H9 (cell line): Measurements from ENCODE around the gene SMURF1. TPM values are rescaled to one million over a fixed set of nuclear protein-coding genes. Genes with fewer than 3 reads are reported as not detected.

Experiments
- DNase-seq: peaks from one replicate; pipeline ENCODE4 v3.0.0-alpha.2; 2017
- H2AFZ ChIP-seq: one replicate; pipeline ENCODE4 v1.6.1; 2013; ENCODE audit warnings: mild to moderate bottlenecking, low read length, control low read depth, moderate library complexity
- H2AK5ac ChIP-seq: 2 replicates; pipeline ENCODE4 v1.6.1; 2013; ENCODE audit warnings: low read length, control low read depth, mixed read lengths; ENCODE audit not compliant: insufficient read length
- H2BK120ac ChIP-seq: one replicate; pipeline ENCODE4 v1.6.1; 2013; ENCODE audit warnings: low read depth, mild to moderate bottlenecking, low read length, control low read depth, inconsistent platforms; ENCODE audit not compliant: poor library complexity, severe bottlenecking
- H2BK12ac ChIP-seq: 2 replicates; pipeline ENCODE4 v1.6.1; 2013; ENCODE audit warnings: low read length, control low read depth, mixed read lengths, low read depth; ENCODE audit not compliant: insufficient read length
- H2BK15ac ChIP-seq: 2 replicates; pipeline ENCODE4 v1.6.1; 2013; ENCODE audit warnings: low read depth, low read length, control low read depth
- H2BK20ac ChIP-seq: one replicate; pipeline ENCODE4 v1.6.1; 2013; ENCODE audit warnings: low read depth, mild to moderate bottlenecking, low read length, control low read depth, inconsistent platforms; ENCODE audit not compliant: poor library complexity, severe bottlenecking
- H2BK5ac ChIP-seq: 2 replicates; pipeline ENCODE4 v1.6.1; 2013; ENCODE audit warnings: low read length, control low read depth, mixed read lengths; ENCODE audit not compliant: insufficient read length
- H3K14ac ChIP-seq: 2 replicates; pipeline ENCODE4 v1.6.1; 2013; ENCODE audit warnings: low read length, control low read depth; ENCODE audit not compliant: insufficient read depth
- H3K18ac ChIP-seq: 2 replicates; pipeline ENCODE4 v1.6.1; 2013; ENCODE audit warnings: low read depth, mild to moderate bottlenecking, mixed read lengths, low read length, control low read depth; ENCODE audit not compliant: insufficient read length
- H3K23ac ChIP-seq: 2 replicates; pipeline ENCODE4 v1.6.1; 2013; ENCODE audit warnings: low read length, control low read depth, mixed read lengths, low read depth; ENCODE audit not compliant: insufficient read length
- H3K23me2 ChIP-seq: 2 replicates; pipeline ENCODE4 v1.6.1; 2013; ENCODE audit warnings: low read depth, mild to moderate bottlenecking, mixed read lengths, low read length, control low read depth; ENCODE audit not compliant: insufficient read length, poor library complexity, severe bottlenecking
- H3K27ac ChIP-seq: 2 replicates; pipeline ENCODE4 v1.5.1; 2013; ENCODE audit warnings: low read length, control low read depth, mixed read lengths, low read depth; ENCODE audit not compliant: insufficient read length
- H3K27me3 ChIP-seq: 2 replicates; pipeline ENCODE4 v1.6.1; 2013; ENCODE audit warnings: low read length, control low read depth, inconsistent platforms; ENCODE audit not compliant: insufficient read depth
- H3K4ac ChIP-seq: 2 replicates; pipeline ENCODE4 v1.6.1; 2013; ENCODE audit warnings: low read depth, mild to moderate bottlenecking, control low read depth, inconsistent platforms, low read length, moderate library complexity
- H3K4me1 ChIP-seq: 2 replicates; pipeline ENCODE4 v1.6.1; 2013; ENCODE audit warnings: low read length, control low read depth, inconsistent platforms; ENCODE audit not compliant: insufficient read depth
- H3K4me2 ChIP-seq: 2 replicates; pipeline ENCODE4 v1.6.1; 2013; ENCODE audit warnings: low read length, control low read depth, mixed read lengths; ENCODE audit not compliant: insufficient read length, insufficient read depth
- H3K56ac ChIP-seq: 2 replicates; pipeline ENCODE4 v1.6.1; 2013; ENCODE audit warnings: low read depth, mild to moderate bottlenecking, mixed read lengths, low read length, control low read depth; ENCODE audit not compliant: insufficient read length
- H3K79me1 ChIP-seq: 2 replicates; pipeline ENCODE4 v1.6.1; 2013; ENCODE audit warnings: low read depth, mild to moderate bottlenecking, moderate library complexity, low read length, control low read depth, inconsistent platforms; ENCODE audit not compliant: insufficient read depth, poor library complexity, severe bottlenecking
- H3K79me2 ChIP-seq: 2 replicates; pipeline ENCODE4 v1.6.1; 2013; ENCODE audit warnings: low read length, control low read depth, inconsistent platforms; ENCODE audit not compliant: insufficient read depth
- H3K9ac ChIP-seq: 2 replicates; pipeline ENCODE4 v1.6.1; 2013; ENCODE audit warnings: low read length, control low read depth, mixed read lengths; ENCODE audit not compliant: insufficient read length; ENCODE audit errors: extremely low read depth
- H3K9me3 ChIP-seq: one replicate; pipeline ENCODE4 v1.6.1; 2013; ENCODE audit warnings: low read depth, low read length, inconsistent platforms; ENCODE audit not compliant: control insufficient read depth
- H3T11ph ChIP-seq: one replicate; pipeline ENCODE4 v1.6.1; 2013; ENCODE audit warnings: mild to moderate bottlenecking, low read length, control low read depth, inconsistent platforms
- H4K20me1 ChIP-seq: one replicate; pipeline ENCODE4 v1.6.1; 2013; ENCODE audit not compliant: control insufficient read depth, insufficient read length, insufficient read depth
- H4K5ac ChIP-seq: 2 replicates; pipeline ENCODE4 v1.6.1; 2013; ENCODE audit warnings: low read depth, mild to moderate bottlenecking, mixed read lengths, low read length, control low read depth; ENCODE audit not compliant: insufficient read length
- H4K8ac ChIP-seq: replicated peaks from 2 replicates; pipeline ENCODE4 v1.6.1; 2013; ENCODE audit warnings: low read length, control low read depth, mixed read lengths, low read depth; ENCODE audit not compliant: insufficient read length
- H4K91ac ChIP-seq: 2 replicates; pipeline ENCODE4 v1.6.1; 2013; ENCODE audit warnings: low read depth, mild to moderate bottlenecking, moderate library complexity, mixed read lengths, low read length, control low read depth; ENCODE audit not compliant: insufficient read length
- H3K27ac Mint-ChIP-seq, 3 experiments: 2 replicates in 2 of 3; 3 replicates in 1 of 3; pipeline ENCODE4 v1.8.0; 2020 to 2021; ENCODE audit warnings: mixed read lengths in 3 of 3, mild to moderate bottlenecking in 1 of 3, moderate library complexity in 1 of 3
- H3K27me3 Mint-ChIP-seq: 2 replicates; pipeline ENCODE4 v1.8.0; 2021; ENCODE audit warnings: low read depth, mild to moderate bottlenecking, moderate library complexity, mixed read lengths
- H3K36me3 Mint-ChIP-seq, 3 experiments: 2 replicates in 2 of 3; 3 replicates in 1 of 3; pipeline ENCODE4 v1.8.0; 2020 to 2021; ENCODE audit warnings: low read depth in 3 of 3, mixed read lengths in 3 of 3; ENCODE audit not compliant: insufficient read depth in 1 of 3
- H3K4me1 Mint-ChIP-seq, 2 experiments: 2 replicates each; pipeline ENCODE4 v1.8.0; 2020; ENCODE audit warnings: mixed read lengths in 2 of 2
- H3K4me3 Mint-ChIP-seq, 2 experiments: 2 replicates in 1 of 2; 3 replicates in 1 of 2; pipeline ENCODE4 v1.8.0; 2020 to 2021; ENCODE audit warnings: mild to moderate bottlenecking in 2 of 2, mixed read lengths in 2 of 2, moderate library complexity in 1 of 2
- H3K9me3 Mint-ChIP-seq, 2 experiments: 2 replicates in 1 of 2; 3 replicates in 1 of 2; pipeline ENCODE4 v1.8.0; 2020; ENCODE audit warnings: mild to moderate bottlenecking in 2 of 2, mixed read lengths in 2 of 2, moderate library complexity in 1 of 2
- CTCF ChIP-seq: fragments of 200-600 bp; sonication (generic); conservative IDR thresholded peaks from 3 replicates; pipeline ENCODE4 v1.8.0; 2021; ENCODE audit warnings: antibody characterized with exemption, mild to moderate bottlenecking
- WGBS: extraction: QIAGEN DNeasy Blood & Tissue Kit; methylation state at CpG from one replicate; pipeline ENCODE4 v1.1.7; 2013; ENCODE audit warnings: missing lambda C conversion rate, low lambda C conversion rate, mixed read lengths; ENCODE audit not compliant: insufficient read length; ENCODE audit errors: extremely low coverage; 5-methylcytosine and 5-hydroxymethylcytosine counted together
- total RNA-seq: library from RNA; stranded (reverse); gene quantifications from 2 replicates; pipeline ENCODE4 v1.2.1, GENCODE V29; 2021

SMURF1 gene
- total RNA-seq, 1 experiment from 2014 or later: 29.4 TPM

DNA sequence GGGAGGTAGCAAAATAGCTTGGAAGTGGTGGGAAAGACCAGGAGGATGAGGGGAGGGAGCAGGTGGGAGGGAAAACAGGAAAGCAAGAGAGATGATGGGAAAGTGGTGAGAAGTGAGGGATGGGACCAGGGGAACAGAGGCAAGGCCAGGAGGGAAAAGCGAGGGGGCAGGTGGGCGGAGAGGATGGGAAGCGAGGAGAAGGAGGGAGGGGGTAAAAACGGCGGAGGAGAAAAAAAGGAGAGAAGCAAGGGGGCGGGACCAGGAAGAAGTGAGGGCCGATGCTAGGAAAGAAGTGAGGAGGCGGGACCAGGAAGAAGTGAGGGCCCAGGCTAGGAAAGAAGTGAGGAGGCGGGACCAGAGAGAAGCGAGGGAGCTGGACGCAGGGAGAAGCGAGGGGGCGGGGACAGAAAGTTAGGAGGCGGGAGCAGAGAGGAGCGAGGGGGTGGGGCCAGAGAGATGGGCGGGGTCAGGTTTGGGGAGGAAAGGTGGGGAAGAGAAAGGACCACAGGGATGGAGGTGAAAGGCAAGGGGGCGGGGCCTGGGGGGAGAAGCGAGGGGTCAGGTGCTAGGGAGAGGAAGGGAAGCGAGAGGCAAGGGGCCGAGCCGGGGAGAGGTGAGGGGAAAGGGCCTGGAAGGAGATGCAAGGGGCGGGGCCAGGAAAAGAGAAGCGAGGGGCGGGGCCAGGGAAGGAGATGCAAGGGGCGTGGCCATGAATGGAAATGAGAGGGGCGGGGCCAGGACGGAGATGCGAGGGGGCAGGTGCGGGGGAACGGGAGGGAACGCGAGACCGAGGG is 984 bp downstream of the SMURF1 start:
- no CpG with 5 or more reads among the region's 33 CpGs for WGBS
- Histone ChIP-seq H3K9ac (no peak overlapping the region), H2BK120ac (no peak overlapping the region), H3K9me3 (no peaks in the 10 kb centered on the region), H2BK20ac (no peak overlapping the region), H2AK5ac (no peak overlapping the region), H3K4ac (no peak overlapping the region), H3K18ac (no peak overlapping the region), H2BK15ac (no peak overlapping the region), H4K8ac (no peak overlapping the region), H3K23ac (no peak overlapping the region), H3K27ac (peak overlapping the region; percentile 57), H3T11ph (no peak overlapping the region), H3K79me2 (peaks cover 13% of the 10 kb centered on the region; the same call in 1 of the 2 replicates), H4K5ac (no peak overlapping the region), H2BK5ac (no peak overlapping the region), H3K4me2 (peak overlapping the region; percentile 44), H3K27me3 (no peaks in the 10 kb centered on the region), H3K56ac (no peak overlapping the region), H3K4me1 (0 out of 2 replicates have a peak, but pooled peaks cover 1% of the 10 kb centered on the region), H3K14ac (no peak overlapping the region), H2AFZ (no peak overlapping the region), H3K23me2 (peaks cover 9% of the 10 kb centered on the region), H4K91ac (no peak overlapping the region), H3K79me1 (no peaks in the 10 kb centered on the region), H2BK12ac (no peak overlapping the region), H4K20me1 (no peaks in the 10 kb centered on the region)
- Mint-ChIP-seq H3K27me3 (no peaks in the 10 kb centered on the region), H3K4me1 (peaks cover 47 to 50% of the 10 kb centered on the region in 2 experiments), H3K27ac (peak overlapping the region in 2 of 3 experiments; percentile 78 to 90; a peak in 3 of 7 replicates), H3K36me3 (peaks cover 0 to 5% (median 4%) of the 10 kb centered on the region in 3 experiments; a peak in 4 of 7 replicates), H3K9me3 (no peaks in the 10 kb centered on the region; a peak in 1 of 5 replicates), H3K4me3 (peak overlapping the region; percentile 69 to 84)
- TF ChIP-seq CTCF: no peak
- DNase-seq: peak; percentile 98
